Tibial artery (tissue), 4 donors: Measurements from ENCODE around the gene PDE7B.
"Not testable (repeated sequence)": the region's sequence is repeated elsewhere in the genome, so short reads cannot be mapped to it uniquely, and the experiment has no call there.

ENCODE experiments used
- DNase-seq, 2 donors: peaks; one replicate each; pipeline ENCODE4 v3.0.0-alpha.2; 2019
- H3K27ac ChIP-seq, 2 donors: fragments of 200-600 bp; sonication (generic) in 1 of 2; 1 replicate in 1 of 2; 2 replicates in 1 of 2; pipeline ENCODE4 v1.5.1; 2018 to 2019; ENCODE audit warnings: mild to moderate bottlenecking in 1 of 2
- H3K27me3 ChIP-seq, 2 donors: fragments of 200-600 bp; sonication (generic) in 1 of 2; one replicate each; pipeline versions ENCODE4 v1.5.1 to v1.6.0; 2016 to 2019
- H3K36me3 ChIP-seq, 3 donors: fragments of 200-600 bp; sonication (generic) in 2 of 3; one replicate each; pipeline ENCODE4 v1.5.1; 2016 to 2019; ENCODE audit warnings: mild to moderate bottlenecking in 2 of 3
- H3K4me1 ChIP-seq, 4 donors: fragments of 200-600 bp; sonication (generic) in 2 of 4; 1 replicate in 3 of 4; 2 replicates in 1 of 4; pipeline ENCODE4 v1.5.1; 2016 to 2019
- H3K4me3 ChIP-seq, 2 donors: fragments of 200-600 bp; sonication (generic) in 1 of 2; 1 replicate in 1 of 2; 2 replicates in 1 of 2; pipeline ENCODE4 v1.5.1; 2018 to 2019; ENCODE audit warnings: mild to moderate bottlenecking in 2 of 2
- H3K9me3 ChIP-seq, 3 donors: fragments of 200-600 bp; sonication (generic) in 1 of 3; one replicate each; pipeline ENCODE4 v1.5.1; 2016 to 2019
- CTCF ChIP-seq, 2 experiments: fragments of 200-600 bp in 1 of 2; fragments of 450-650 bp in 1 of 2; IDR thresholded peaks; one replicate each; pipeline ENCODE4 v1.5.1; 2017 to 2019; ENCODE audit warnings: antibody characterized with exemption in 2 of 2, mild to moderate bottlenecking in 1 of 2, moderate library complexity in 1 of 2
- intact Hi-C: fragments of 100-400 bp; cut with DNase I; formaldehyde crosslinking; loops from one replicate; pipeline ENCODE4 v1.15.0; 2023; ENCODE audit warnings: low total_unique reads

The PDE7B gene

GRCh38 chr6:136104556-136104955 is 253.1 kb downstream of the PDE7B start:
- intact Hi-C loops = no loop called here
- no peak overlapping the region for H3K27ac ChIP-seq
- no peaks in the 10 kb centered on the region for H3K36me3 ChIP-seq
- peaks cover 0 to 10% (median 0%) of the 10 kb centered on the region in 4 donors for H3K4me1 ChIP-seq
- TF ChIP-seq CTCF (IDR thresholded peaks at IDR 0.05) = no peak
- no peak for DNase-seq
- no peaks in the 10 kb centered on the region for H3K27me3 ChIP-seq
- no peaks in the 10 kb centered on the region for H3K9me3 ChIP-seq
- no peak overlapping the region for H3K4me3 ChIP-seq

- H3K36me3 ChIP-seq, H3K27ac ChIP-seq, H3K9me3 ChIP-seq, H3K4me1 ChIP-seq, DNase-seq, H3K27me3 ChIP-seq, H3K4me3 ChIP-seq, intact Hi-C loops: not testable (repeated sequence)
Measured at GRCh38 chr6:136105797-136106196, 254.3 kb downstream of the PDE7B start.

GRCh38 chr6:136108361-136108945 is 257.0 kb downstream of the PDE7B start:
- TF ChIP-seq CTCF (IDR thresholded peaks at IDR 0.05) = no peak
- intact Hi-C loops = no loop called here
- no peak for DNase-seq
- no peak overlapping the region for H3K27ac ChIP-seq
- no peak overlapping the region for H3K4me3 ChIP-seq
- no peaks in the 10 kb centered on the region for H3K27me3 ChIP-seq
- H3K4me1 ChIP-seq = peaks cover 0 to 9% (median 0%) of the 10 kb centered on the region in 4 donors
- H3K9me3 ChIP-seq = no peaks in the 10 kb centered on the region
- H3K36me3 ChIP-seq = no peaks in the 10 kb centered on the region

GRCh38 chr6:136111831-136112230 is 260.3 kb downstream of the PDE7B start:
- Histone ChIP-seq H3K4me1 (no peaks in the 10 kb centered on the region), H3K9me3 (no peaks in the 10 kb centered on the region), H3K27ac (no peak overlapping the region), H3K36me3 (no peaks in the 10 kb centered on the region), H3K27me3 (no peaks in the 10 kb centered on the region), H3K4me3 (no peak overlapping the region)
- no peak for TF ChIP-seq CTCF (IDR thresholded peaks at IDR 0.05)
- intact Hi-C loops = no loop called here
- no peak for DNase-seq

- no peak overlapping the region for H3K4me3 ChIP-seq
- no peak for TF ChIP-seq CTCF (IDR thresholded peaks at IDR 0.05)
- H3K36me3 ChIP-seq = no peaks in the 10 kb centered on the region
- H3K4me1 ChIP-seq = no peaks in the 10 kb centered on the region
- no peaks in the 10 kb centered on the region for H3K27me3 ChIP-seq
- H3K27ac ChIP-seq = no peak overlapping the region
- no peak for DNase-seq
- intact Hi-C loops = no loop called here
- no peaks in the 10 kb centered on the region for H3K9me3 ChIP-seq
Measured at GRCh38 chr6:136112262-136112661, 260.8 kb downstream of the PDE7B start.

GRCh38 chr6:136113736-136114173 is 262.3 kb downstream of the PDE7B start:
- intact Hi-C loops = no loop called here
- DNase-seq = peak in 1 of 2 donors; percentile 41
- Histone ChIP-seq H3K27me3 (no peaks in the 10 kb centered on the region), H3K36me3 (no peaks in the 10 kb centered on the region), H3K4me1 (no peaks in the 10 kb centered on the region), H3K9me3 (no peaks in the 10 kb centered on the region), H3K27ac (no peak overlapping the region), H3K4me3 (no peak overlapping the region)
- no peak for TF ChIP-seq CTCF (IDR thresholded peaks at IDR 0.05)
